GM18867 (cell line): Measurements from ENCODE around the gene KIF1B.
"Not testable (repeated sequence)": the region's sequence is repeated elsewhere in the genome, so short reads cannot be mapped to it uniquely, and the experiment has no call there.

ENCODE experiments used
- ATAC-seq: cut with Tn5 transposase; IDR thresholded peaks from one replicate; pipeline ENCODE4 v1.9.1; 2021; ENCODE audit warnings: mild to moderate bottlenecking, moderate library complexity; ENCODE audit not compliant: unreplicated experiment

KIF1B gene

GRCh38 chr1:10383630-10384029 lies 173.3 kb downstream of the KIF1B start:
- no peak for ATAC-seq

DNA sequence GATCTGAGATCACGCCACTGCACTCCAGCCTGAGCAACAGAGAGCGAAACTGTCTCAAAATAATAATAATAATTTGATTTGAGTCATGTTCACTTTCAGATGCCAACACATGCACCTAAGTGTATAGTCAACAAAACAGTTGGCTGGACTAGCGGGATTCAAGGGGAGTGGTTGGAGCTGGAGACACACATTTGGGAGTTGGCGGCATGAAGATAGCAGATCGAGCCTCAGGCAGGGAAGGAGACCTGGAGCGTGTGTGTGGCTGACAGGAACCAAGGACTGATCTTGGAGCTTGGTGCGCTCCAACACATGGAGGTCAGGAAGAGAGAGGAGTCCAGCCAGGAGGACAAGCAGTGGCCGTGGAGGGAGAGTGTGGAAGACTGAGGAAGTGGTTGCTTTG lies 173.8 kb downstream of the KIF1B start:
- ATAC-seq = no peak

GRCh38 chr1:10386761-10387676 lies 176.6 kb downstream of the KIF1B start:
- no peak for ATAC-seq

DNA sequence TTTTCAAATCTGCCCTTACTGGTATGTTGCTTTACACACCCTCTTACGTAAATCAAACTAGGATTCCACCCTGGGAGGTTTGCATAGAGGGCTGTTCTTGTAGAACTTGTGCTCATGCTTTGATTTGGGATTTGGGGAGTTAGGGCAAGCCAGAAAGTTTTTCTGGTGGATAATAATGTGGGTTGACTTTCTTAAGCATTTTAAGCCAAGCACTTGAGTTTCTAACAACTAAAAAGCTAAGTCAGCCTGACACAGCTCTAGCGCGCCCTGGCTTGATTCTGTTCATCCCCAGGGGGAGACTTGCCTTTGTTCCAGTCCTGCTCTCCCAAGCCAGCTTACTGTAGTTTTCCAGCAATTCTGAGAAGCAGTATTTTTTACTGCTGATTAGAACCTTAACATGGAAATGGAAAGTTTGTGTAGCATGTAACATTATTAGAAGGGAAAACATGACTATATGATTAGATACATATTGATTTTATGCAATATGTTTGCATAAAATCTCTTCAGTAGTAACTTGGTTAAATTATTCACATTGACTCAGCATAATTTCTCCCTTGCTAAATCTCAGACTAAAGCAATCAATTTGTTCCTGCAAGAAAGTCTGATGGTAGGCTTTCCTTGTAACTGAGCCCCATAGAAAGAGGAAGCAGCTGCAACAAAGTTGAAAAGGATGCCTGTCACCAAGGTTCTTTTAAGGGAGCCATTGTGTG lies 177.5 kb downstream of the KIF1B start:
- ATAC-seq = no peak

- ATAC-seq = no peak
These were observed 178.0 kb downstream of the KIF1B start for GRCh38 chr1:10388387-10388715.

DNA sequence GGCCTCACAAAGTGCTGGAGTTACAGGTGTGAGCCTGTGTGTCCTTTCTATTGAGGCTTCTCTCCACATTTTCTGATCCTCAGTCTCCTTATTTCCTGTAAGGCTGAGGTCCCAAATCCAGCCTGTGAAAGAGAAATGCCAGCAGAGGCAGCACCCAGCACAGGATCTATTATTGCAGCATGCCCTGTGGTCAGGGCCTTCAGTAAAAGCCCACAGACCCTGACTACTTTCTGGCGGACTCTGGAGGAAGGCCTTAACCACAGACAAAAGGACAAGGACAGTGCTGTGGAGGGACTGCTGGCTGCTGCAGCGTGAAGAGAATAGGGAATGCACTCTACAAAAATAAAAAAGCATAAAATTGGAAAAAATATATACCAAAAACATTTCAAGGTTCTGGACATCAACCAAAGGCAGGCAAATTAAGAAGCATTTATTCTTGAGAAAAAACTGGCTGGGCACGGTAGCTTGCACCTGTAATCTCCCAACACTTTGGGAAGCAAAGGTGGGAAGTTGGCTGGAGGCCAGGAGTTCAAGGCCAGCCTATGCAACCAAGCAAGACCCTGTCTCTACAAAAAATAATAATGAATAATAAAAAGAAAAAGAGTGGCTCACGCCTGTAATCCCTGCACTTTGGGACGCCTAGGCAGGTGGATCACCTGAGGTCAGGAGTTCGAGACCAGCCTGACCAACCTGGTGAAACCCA lies 179.1 kb downstream of the KIF1B start:
- no peak for ATAC-seq

DNA sequence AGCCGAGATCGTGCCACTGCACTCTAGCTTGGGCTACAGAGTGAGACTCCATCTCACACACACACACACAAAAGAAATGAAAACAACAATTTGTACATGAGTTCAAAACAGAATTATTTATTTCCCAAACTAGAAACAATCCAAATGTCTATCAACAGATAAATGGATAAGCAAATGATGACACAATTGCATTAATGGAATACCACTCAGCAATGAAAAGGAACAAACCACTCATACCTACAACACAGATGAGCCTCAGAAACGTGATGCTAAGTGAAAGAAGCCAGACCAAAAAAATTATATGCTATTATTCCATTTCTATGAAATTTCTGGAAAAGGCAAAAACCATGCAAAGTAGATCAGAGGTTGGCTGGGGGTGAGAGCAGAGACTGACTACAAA lies 186.5 kb downstream of the KIF1B start:
- ATAC-seq = no peak

- ATAC-seq = no peak
These were observed 187.9 kb downstream of the KIF1B start for GRCh38 chr1:10398278-10398733.

DNA sequence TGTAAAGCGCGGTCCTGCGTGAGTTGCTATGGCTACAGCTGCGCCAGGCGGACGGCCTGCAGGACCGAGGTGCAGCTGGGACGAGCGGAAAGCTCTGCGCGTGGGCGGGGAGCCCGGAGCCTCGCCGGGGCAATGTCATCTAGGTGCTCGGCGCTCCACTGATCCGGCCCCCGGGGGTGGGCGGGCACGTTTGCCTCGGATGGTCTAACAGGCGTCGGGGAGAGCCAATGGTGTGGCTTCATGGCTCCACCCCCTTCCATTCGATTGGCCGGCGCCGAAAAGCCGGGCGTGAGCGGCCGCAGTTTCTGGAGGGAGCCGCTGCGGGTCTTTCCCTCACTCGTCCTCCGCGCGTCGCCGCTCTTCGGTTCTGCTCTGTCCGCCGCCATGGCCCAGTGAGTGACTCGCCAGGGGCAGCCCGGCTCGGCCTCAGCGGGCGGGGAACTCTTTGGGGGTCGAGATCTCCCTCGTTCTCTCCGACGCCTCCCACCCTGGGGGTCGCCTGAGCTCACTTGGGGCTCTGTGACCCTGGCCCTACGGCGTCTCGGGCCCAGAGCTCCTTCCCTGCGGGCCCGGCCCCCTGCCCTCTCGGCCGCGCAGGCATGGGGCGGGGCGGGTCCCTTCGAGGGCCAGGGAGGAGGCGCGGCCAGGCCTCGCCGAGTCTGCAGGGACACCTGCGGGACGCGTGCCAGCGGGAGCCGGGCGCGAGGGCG lies 188.5 kb downstream of the KIF1B start, which contains the start of gene PGD:
Gene PGD, plus strand, starts transcription at position 331 of the 710 bp plus-strand sequence. Its CDS starts 54 bp downstream, at position 385.
- ATAC-seq = peak; percentile 92

GRCh38 chr1:10399444-10399941 lies 189.1 kb downstream of the KIF1B start:
- no peak for ATAC-seq

DNA sequence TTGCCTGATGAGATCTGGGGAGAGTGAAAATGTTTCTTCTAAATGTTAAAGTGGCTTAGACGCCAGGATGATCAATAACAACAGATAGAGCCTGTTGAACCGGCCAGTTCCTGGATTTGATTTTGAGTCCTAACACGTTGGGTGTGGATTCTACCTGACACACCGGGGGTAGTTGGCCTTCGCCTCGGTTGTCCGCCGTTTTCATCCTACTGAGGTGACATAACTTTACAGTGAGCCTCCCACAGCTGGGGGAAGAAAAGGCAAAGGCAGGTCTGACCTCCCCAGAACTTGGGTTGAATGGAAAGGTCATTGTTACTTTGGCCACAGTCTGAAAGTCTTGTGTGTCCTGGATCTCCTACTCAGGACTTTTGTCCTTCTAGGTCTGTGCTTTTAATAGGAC lies 189.6 kb downstream of the KIF1B start:
- no peak for ATAC-seq

DNA sequence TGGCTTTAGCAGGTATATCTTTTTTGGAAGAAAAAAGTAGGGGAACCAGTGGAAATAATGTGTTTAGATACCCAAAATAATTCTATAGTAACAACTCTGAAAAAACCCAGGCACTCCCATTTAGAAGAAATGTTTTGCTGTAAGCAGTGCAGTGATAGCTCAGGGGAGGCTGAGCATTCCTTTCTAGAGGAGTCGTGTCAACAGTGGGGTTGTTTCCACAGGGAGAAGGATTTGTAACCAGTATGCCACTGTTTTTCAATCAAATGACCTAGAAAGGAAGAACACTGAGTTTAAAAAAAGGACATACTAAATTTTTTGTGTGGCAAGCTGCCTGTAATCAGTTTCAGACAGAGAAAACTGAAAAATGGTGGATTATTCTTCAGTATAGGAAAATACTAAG lies 190.9 kb downstream of the KIF1B start:
- no peak for ATAC-seq

GRCh38 chr1:10402729-10403274 lies 192.4 kb downstream of the KIF1B start:
- ATAC-seq = no peak

GRCh38 chr1:10407201-10407600 lies 196.8 kb downstream of the KIF1B start:
- ATAC-seq = no peak

DNA sequence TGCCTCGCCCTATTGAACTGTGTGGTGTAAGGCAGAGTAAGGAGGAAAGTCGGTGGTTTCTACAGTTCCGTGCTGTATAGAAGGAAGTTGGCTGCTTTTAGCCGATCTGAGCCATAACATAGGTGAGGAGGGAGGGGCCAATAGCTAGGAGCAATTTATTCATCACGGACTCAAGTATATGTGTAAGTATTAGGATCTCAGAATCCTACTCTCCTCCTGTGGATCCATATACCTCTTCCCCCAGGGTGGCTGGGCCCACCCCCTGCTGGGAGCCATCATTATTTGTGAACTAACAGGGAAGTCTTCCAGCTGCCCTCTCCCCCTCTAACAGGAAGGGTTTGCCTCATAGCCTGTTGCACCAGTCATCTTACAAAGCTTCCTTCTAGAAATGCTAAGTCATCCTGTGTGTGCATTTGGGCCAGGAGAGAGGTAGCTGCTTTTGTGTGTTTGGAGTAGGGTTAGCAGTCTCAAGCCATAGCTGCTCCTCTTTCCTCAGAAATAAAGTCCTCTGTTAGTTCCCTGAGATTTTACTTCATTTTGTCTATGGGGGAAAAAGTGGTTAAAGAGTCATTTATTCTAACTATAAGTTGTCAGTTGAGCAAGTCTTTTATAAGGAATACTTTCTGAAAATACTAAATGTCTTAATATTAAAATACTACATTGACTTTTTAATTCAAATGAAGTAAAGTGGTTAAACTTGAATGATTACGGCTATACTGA lies 205.0 kb downstream of the KIF1B start:
- ATAC-seq = no peak

- not testable (repeated sequence) for ATAC-seq
These were observed 205.6 kb downstream of the KIF1B start for GRCh38 chr1:10415967-10416366.

GRCh38 chr1:10418741-10419140 lies 208.4 kb downstream of the KIF1B start:
- ATAC-seq = not testable (repeated sequence)

DNA sequence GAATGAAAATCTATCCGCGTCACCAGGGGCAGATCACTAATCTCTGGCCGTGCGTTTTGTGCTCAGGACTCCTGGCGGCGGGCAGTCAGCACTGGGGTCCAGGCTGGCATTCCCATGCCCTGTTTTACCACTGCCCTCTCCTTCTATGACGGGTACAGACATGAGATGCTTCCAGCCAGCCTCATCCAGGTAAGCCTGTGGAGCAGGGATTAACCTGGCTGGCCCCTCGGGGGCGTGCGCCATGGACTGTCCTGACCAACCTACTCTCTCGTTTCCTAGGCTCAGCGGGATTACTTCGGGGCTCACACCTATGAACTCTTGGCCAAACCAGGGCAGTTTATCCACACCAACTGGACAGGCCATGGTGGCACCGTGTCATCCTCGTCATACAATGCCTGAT lies 209.0 kb downstream of the KIF1B start:
- no peak for ATAC-seq

DNA sequence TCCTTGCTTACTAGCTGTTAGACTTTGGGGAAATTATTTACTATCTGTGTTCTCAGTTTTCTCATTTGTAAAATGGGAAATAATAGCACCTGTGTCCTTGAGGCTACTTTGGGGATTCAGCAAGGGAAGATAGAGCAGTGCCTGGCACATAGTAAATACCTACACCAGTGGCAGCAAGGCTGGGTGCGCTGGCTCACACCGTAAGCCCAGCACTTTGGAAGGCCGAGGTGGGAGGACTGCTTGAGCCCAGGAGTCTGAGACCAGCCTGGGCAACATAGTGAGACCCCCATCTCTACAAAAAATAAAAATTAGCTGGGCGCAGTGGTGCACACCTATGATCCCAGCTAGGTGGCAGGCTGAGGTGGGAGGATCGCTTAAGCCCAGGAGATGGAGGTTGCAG lies 211.3 kb downstream of the KIF1B start:
- ATAC-seq = no peak

- no peak for ATAC-seq
These were observed 213.7 kb downstream of the KIF1B start for GRCh38 chr1:10424034-10424433.
